NOMO-1 treated with dmso at 0.1 percent for 144 hours (cell line): ENCODE results near the gene XXYLT1.

ENCODE experiments used
- DNase-seq: peaks from one replicate; lab custom pipeline; 2025; ENCODE audit not compliant: unreplicated experiment; lab: John Stamatoyannopoulos, UW

The XXYLT1 gene

GRCh38 chr3:195069501-195070251, 201.3 kb downstream of the XXYLT1 start:
- no peak for DNase-seq

- DNase-seq, result no peak
These were observed 202.6 kb downstream of the XXYLT1 start for GRCh38 chr3:195068084-195069080.

GRCh38 chr3:195066441-195066841, 204.5 kb downstream of the XXYLT1 start:
- DNase-seq, result no peak

GRCh38 chr3:195065864-195066185, 205.1 kb downstream of the XXYLT1 start:
- DNase-seq, result no peak

- no peak for DNase-seq
These were observed 205.7 kb downstream of the XXYLT1 start for GRCh38 chr3:195065142-195065863.

GRCh38 chr3:195064300-195064931, 206.5 kb downstream of the XXYLT1 start:
- DNase-seq, result no peak

GRCh38 chr3:195063581-195064193, 207.3 kb downstream of the XXYLT1 start:
- DNase-seq, result no peak

- no peak for DNase-seq
These were observed 208.0 kb downstream of the XXYLT1 start for GRCh38 chr3:195062866-195063540.

- no peak for DNase-seq
These were observed 209.0 kb downstream of the XXYLT1 start for GRCh38 chr3:195061756-195062655.

GRCh38 chr3:195060531-195061291, 210.2 kb downstream of the XXYLT1 start:
- DNase-seq, result no peak

- no peak for DNase-seq
These were observed 210.8 kb downstream of the XXYLT1 start for GRCh38 chr3:195060217-195060481.

GRCh38 chr3:195059471-195060216, 211.3 kb downstream of the XXYLT1 start:
- DNase-seq, result no peak

- DNase-seq, result no peak
These were observed 212.0 kb downstream of the XXYLT1 start for GRCh38 chr3:195059006-195059350.

GRCh38 chr3:195058336-195059005, 212.5 kb downstream of the XXYLT1 start:
- no peak for DNase-seq

GRCh38 chr3:195057716-195058115, 213.2 kb downstream of the XXYLT1 start:
- no peak for DNase-seq

- no peak for DNase-seq
These were observed 214.5 kb downstream of the XXYLT1 start for GRCh38 chr3:195056506-195056905.

- DNase-seq, result no peak
These were observed 216.6 kb downstream of the XXYLT1 start for GRCh38 chr3:195054311-195054710.
